Measurements from ENCODE around the gene RAB33A. TPM values are rescaled to one million over a fixed set of nuclear protein-coding genes. Genes with fewer than 3 reads are reported as not detected.

Gene RAB33A
- total and polyA plus RNA-seq, 9 of the 15 experiments (the other 6 are each of a cell fraction or from before 2014, with no cell fraction given) = 0.04 to 0.20 (median 0.06) TPM; not detected in 4

DNA sequence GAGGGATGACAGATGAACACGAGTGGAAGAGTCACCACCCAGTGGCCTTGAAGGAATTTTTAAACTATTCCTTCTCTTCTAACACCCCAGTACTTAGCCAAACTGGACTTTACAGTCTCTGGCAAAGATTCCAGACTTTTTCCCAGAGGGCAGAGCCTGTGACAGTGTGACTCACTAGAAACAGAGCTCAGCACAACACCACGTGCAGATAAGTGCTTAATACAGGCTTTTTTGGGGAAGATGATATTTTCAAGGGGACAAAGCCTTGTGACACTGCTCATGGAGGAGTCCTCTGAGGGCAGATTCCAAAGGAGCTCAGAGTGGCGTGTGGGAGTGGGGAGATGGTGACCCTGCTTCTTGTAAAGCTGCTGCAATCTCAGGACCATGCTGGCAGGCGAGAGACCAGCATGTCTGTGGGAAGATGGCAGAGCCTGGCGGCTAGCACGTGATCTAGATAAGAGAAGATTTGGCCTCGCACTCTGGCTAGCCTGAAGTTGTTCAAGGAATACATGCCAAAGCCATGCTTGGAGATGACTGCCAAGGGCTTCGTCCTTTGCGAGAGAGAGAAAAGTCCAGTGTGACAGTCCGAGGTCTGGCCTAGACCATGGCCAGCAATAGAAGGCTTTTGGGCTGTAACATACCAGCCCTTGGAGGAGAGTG, 2.4 kb downstream of the RAB33A start (continued):
- TF ChIP-seq, protein P1, sequence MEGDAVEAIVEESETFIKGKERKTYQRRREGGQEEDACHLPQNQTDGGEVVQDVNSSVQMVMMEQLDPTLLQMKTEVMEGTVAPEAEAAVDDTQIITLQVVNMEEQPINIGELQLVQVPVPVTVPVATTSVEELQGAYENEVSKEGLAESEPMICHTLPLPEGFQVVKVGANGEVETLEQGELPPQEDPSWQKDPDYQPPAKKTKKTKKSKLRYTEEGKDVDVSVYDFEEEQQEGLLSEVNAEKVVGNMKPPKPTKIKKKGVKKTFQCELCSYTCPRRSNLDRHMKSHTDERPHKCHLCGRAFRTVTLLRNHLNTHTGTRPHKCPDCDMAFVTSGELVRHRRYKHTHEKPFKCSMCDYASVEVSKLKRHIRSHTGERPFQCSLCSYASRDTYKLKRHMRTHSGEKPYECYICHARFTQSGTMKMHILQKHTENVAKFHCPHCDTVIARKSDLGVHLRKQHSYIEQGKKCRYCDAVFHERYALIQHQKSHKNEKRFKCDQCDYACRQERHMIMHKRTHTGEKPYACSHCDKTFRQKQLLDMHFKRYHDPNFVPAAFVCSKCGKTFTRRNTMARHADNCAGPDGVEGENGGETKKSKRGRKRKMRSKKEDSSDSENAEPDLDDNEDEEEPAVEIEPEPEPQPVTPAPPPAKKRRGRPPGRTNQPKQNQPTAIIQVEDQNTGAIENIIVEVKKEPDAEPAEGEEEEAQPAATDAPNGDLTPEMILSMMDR (IDR thresholded peaks at IDR 0.05 in 2 of 3, conservative IDR thresholded peaks at IDR 0.05 in 1 of 3; ENCODE audit: insufficient read depth in 2 of 3, low read depth in 1 of 3, low read length in 3 of 3) = no peak
- TF ChIP-seq CXXC5 (CRISPR knock-in tag; IDR thresholded peaks at IDR 0.05) (peak; percentile 65; the same call in 1 of the 2 replicates), YY1 (IDR thresholded peaks at IDR 0.05; ENCODE audit: borderline replicate concordance in 1 of 3, control insufficient read depth in 1 of 3, extremely low read depth in 1 of 3, insufficient read depth in 3 of 3, insufficient read length in 1 of 3, insufficient replicate concordance in 2 of 3, low read depth in 1 of 3, low read length in 2 of 3) (peak in 1 of 3 experiments; percentile 34), MECOM (CRISPR knock-in tag; IDR thresholded peaks at IDR 0.05) (peak; percentile 41; the same call in 1 of the 2 replicates), GATA2 (CRISPR knock-in tag; IDR thresholded peaks at IDR 0.05) (no peak), NR4A1 (CRISPR knock-in tag; IDR thresholded peaks at IDR 0.05) (no peak), NR4A1 (tag; IDR thresholded peaks at IDR 0.05) (peak; percentile 75; the same call in 1 of the 2 replicates), SAFB (IDR thresholded peaks at IDR 0.05; ENCODE audit: borderline replicate concordance, low read depth, low read length) (no peak), ZNF589 (CRISPR knock-in tag; IDR thresholded peaks at IDR 0.05; ENCODE audit: low read depth) (peak; percentile 82), ZNF668 (CRISPR knock-in tag; IDR thresholded peaks at IDR 0.05) (peak; percentile 78; the same call in 1 of the 2 replicates), TEAD1 (CRISPR knock-in tag; IDR thresholded peaks at IDR 0.05) (no peak), JUN (IDR thresholded peaks at IDR 0.05; ENCODE audit: borderline replicate concordance, low read depth, low read length) (peak; percentile 54; the same call in 1 of the 2 replicates), JUN (CRISPR knock-in tag; IDR thresholded peaks at IDR 0.05; ENCODE audit: borderline replicate concordance) (no peak), NR2C1 (IDR thresholded peaks at IDR 0.05) (no peak), NR2C1 (tag; IDR thresholded peaks at IDR 0.05) (0 out of 2 replicates have a peak, but pooled peaks have one; percentile 42), DMBX1 (CRISPR knock-in tag; IDR thresholded peaks at IDR 0.05; ENCODE audit: borderline replicate concordance) (peak; percentile 89)
- TF ChIP-seq, protein P2, sequence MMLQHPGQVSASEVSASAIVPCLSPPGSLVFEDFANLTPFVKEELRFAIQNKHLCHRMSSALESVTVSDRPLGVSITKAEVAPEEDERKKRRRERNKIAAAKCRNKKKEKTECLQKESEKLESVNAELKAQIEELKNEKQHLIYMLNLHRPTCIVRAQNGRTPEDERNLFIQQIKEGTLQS (IDR thresholded peaks at IDR 0.05) = 0 out of 2 replicates have a peak, but pooled peaks have one; percentile 17
- TF ChIP-seq, protein P2 (CRISPR knock-in tag; conservative IDR thresholded peaks at IDR 0.05) = no peak
- TF ChIP-seq, protein P3, sequence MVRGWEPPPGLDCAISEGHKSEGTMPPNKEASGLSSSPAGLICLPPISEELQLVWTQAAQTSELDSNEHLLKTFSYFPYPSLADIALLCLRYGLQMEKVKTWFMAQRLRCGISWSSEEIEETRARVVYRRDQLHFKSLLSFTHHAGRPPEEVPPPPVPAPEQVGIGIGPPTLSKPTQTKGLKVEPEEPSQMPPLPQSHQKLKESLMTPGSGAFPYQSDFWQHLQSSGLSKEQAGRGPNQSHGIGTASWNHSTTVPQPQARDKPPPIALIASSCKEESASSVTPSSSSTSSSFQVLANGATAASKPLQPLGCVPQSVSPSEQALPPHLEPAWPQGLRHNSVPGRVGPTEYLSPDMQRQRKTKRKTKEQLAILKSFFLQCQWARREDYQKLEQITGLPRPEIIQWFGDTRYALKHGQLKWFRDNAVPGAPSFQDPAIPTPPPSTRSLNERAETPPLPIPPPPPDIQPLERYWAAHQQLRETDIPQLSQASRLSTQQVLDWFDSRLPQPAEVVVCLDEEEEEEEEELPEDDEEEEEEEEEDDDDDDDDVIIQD (CRISPR knock-in tag; IDR thresholded peaks at IDR 0.05) = no peak
- TF ChIP-seq, protein P4, sequence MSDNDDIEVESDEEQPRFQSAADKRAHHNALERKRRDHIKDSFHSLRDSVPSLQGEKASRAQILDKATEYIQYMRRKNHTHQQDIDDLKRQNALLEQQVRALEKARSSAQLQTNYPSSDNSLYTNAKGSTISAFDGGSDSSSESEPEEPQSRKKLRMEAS (CRISPR knock-in tag; IDR thresholded peaks at IDR 0.05) = peak; percentile 66
- TF ChIP-seq, protein P5, sequence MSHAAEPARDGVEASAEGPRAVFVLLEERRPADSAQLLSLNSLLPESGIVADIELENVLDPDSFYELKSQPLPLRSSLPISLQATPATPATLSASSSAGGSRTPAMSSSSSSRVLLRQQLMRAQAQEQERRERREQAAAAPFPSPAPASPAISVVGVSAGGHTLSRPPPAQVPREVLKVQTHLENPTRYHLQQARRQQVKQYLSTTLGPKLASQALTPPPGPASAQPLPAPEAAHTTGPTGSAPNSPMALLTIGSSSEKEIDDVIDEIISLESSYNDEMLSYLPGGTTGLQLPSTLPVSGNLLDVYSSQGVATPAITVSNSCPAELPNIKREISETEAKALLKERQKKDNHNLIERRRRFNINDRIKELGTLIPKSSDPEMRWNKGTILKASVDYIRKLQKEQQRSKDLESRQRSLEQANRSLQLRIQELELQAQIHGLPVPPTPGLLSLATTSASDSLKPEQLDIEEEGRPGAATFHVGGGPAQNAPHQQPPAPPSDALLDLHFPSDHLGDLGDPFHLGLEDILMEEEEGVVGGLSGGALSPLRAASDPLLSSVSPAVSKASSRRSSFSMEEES (CRISPR knock-in tag; IDR thresholded peaks at IDR 0.05) = peak; percentile 58

Measured in K562 (cell line).